ENCODE results near the gene SLC44A3. TPM values are rescaled to one million over a fixed set of nuclear protein-coding genes. Genes with fewer than 3 reads are reported as not detected.

Gene SLC44A3
- total and polyA plus RNA-seq, 2 of the 8 experiments (the other 6 are each of a cell fraction or from before 2014, with no cell fraction given) = 4.2 to 5.0 TPM

GRCh38 chr1:94816030-94816429 lies 4.1 kb upstream of the SLC44A3 start:
- Histone ChIP-seq H3K23ac (ENCODE audit: insufficient read length) (no peak overlapping the region), H2AFZ (ENCODE audit: low read length) (no peak overlapping the region), H3K4me3 (ENCODE audit: extremely low read depth in 1 of 4, insufficient read depth in 2 of 4, low read depth in 3 of 4, low read length in 4 of 4) (no peak overlapping the region), H4K91ac (replicated peaks; ENCODE audit: insufficient read length, low read length) (no peak overlapping the region), H2BK5ac (ENCODE audit: low read depth, low read length) (no peak overlapping the region), H3K9ac (replicated peaks in 1 of 4; ENCODE audit: extremely low read depth in 1 of 4, low read depth in 3 of 4, low read length in 3 of 4) (no peak overlapping the region), H2AK5ac (ENCODE audit: low read depth, low read length) (no peak overlapping the region), H3K36me3 (ENCODE audit: control insufficient read depth in 2 of 4, insufficient read depth in 4 of 4, low read length in 3 of 4) (peaks cover 0 to 6% (median 0%) of the 10 kb centered on the region in 4 experiments; a peak in 2 of 8 replicates), H4K8ac (ENCODE audit: extremely low read depth, insufficient read depth, low read length) (no peak overlapping the region), H3K79me2 (ENCODE audit: control insufficient read depth in 1 of 2, insufficient read depth in 2 of 2, low read length in 2 of 2) (no peaks in the 10 kb centered on the region), H3K56ac (replicated peaks; ENCODE audit: insufficient read length, low read depth, low read length) (no peak overlapping the region), H2BK120ac (replicated peaks; ENCODE audit: low read depth, low read length) (no peak overlapping the region), H3K27ac (ENCODE audit: low read depth, low read length) (no peak overlapping the region), H4K20me1 (replicated peaks in 1 of 2; ENCODE audit: control insufficient read depth in 1 of 2, insufficient read depth in 2 of 2, low read length in 2 of 2) (no peaks in the 10 kb centered on the region), H3K4me1 (replicated peaks in 1 of 4; ENCODE audit: control insufficient read depth in 3 of 4, insufficient read depth in 4 of 4, low read length in 3 of 4) (peaks cover 2 to 6% (median 3%) of the 10 kb centered on the region in 4 experiments; a peak in 6 of 7 replicates), H3K9me3 (ENCODE audit: insufficient read depth in 2 of 2, low read depth in 1 of 2, low read length in 1 of 2) (peaks cover 6 to 14% of the 10 kb centered on the region in 2 experiments; a peak in 2 of 4 replicates), H3K4ac (replicated peaks; ENCODE audit: insufficient read length, low read depth, low read length) (no peak overlapping the region), H4K5ac (ENCODE audit: insufficient read length, low read depth, low read length) (no peak overlapping the region), H3K79me1 (ENCODE audit: low read depth, low read length) (no peaks in the 10 kb centered on the region), H2BK15ac (ENCODE audit: low read length) (no peak overlapping the region), H3K23me2 (ENCODE audit: low read depth, low read length) (peaks cover 8% of the 10 kb centered on the region; the same call in 1 of the 2 replicates), H3K18ac (ENCODE audit: extremely low read depth, low read length) (no peak overlapping the region), H2BK12ac (ENCODE audit: low read depth, low read length) (no peak overlapping the region), H3K4me2 (ENCODE audit: insufficient read depth in 1 of 2, low read depth in 2 of 2, low read length in 2 of 2) (no peak overlapping the region), H2BK20ac (ENCODE audit: low read length) (no peak overlapping the region), H3K14ac (ENCODE audit: insufficient read length) (no peak overlapping the region), H3K27me3 (replicated peaks in 1 of 4; ENCODE audit: control insufficient read depth in 3 of 4, extremely low read depth in 1 of 4, insufficient read depth in 3 of 4, low read length in 3 of 4) (peaks cover 0 to 4% (median 2%) of the 10 kb centered on the region in 4 experiments; a peak in 1 of 7 replicates)
- TF ChIP-seq RAD21 (IDR thresholded peaks at IDR 0.05 in 1 of 2, conservative IDR thresholded peaks at IDR 0.05 in 1 of 2; ENCODE audit: low read depth in 2 of 2, low read length in 2 of 2) = no peak
- no peak for TF ChIP-seq SRF (IDR thresholded peaks at IDR 0.05; ENCODE audit: low read depth, low read length)
- no peak for TF ChIP-seq E2F6 (IDR thresholded peaks at IDR 0.05)
- TF ChIP-seq CREB1 (IDR thresholded peaks at IDR 0.05) = no peak
- TF ChIP-seq TEAD4 (IDR thresholded peaks at IDR 0.05; ENCODE audit: low read depth, low read length) = no peak
- no peak for TF ChIP-seq HDAC2 (IDR thresholded peaks at IDR 0.05; ENCODE audit: borderline replicate concordance in 1 of 2, low read depth in 2 of 2, low read length in 2 of 2)
- DNase-seq (ENCODE audit: low read depth in 1 of 2, low spot score in 2 of 2) (no peak), FAIRE-seq (no peak)
- ChIA-PET CTCF (ENCODE audit: partially characterized antibody) (interaction anchor here (3.5 kb wide), 1 partner anchor 10 kb away, joined by 20 read pairs; no protein-coding TSS in a partner anchor), POLR2A (ENCODE audit: partially characterized antibody) (interaction anchor here (1.0 kb wide), 1 partner anchor 293 kb away, joined by 4 read pairs; no protein-coding TSS in a partner anchor)
- 35% methylated on average over 1 of the region's 1 CpG; no CpG with 5 or more reads in 1 of the 2 experiments for WGBS, 2 experiments (ENCODE audit: extremely low coverage in 1 of 2, insufficient coverage in 1 of 2, insufficient read length in 1 of 2, insufficient replicate concordance in 2 of 2, low coverage in 1 of 2, low lambda C conversion rate in 2 of 2, missing lambda C conversion rate in 1 of 2)

Data from H1 (cell line).